GM12872 (cell line): ENCODE results near the gene SERPINH1.

Experiments
- CTCF ChIP-seq: IDR thresholded peaks from 3 replicates; pipeline ENCODE4 v1.5.1; 2011; ENCODE audit warnings: low read depth, mild to moderate bottlenecking, low read length, moderate library complexity; ENCODE audit not compliant: insufficient read depth

The SERPINH1 gene

GRCh38 chr11:75527130-75527529, 34.9 kb upstream of the SERPINH1 start:
- no peak for TF ChIP-seq CTCF

GRCh38 chr11:75527938-75528735, 33.9 kb upstream of the SERPINH1 start:
- TF ChIP-seq CTCF, result no peak

GRCh38 chr11:75530577-75530976, 31.5 kb upstream of the SERPINH1 start:
- no peak for TF ChIP-seq CTCF

- TF ChIP-seq CTCF, result no peak
Measured at GRCh38 chr11:75531325-75531724, 30.7 kb upstream of the SERPINH1 start.

- peak; percentile 77 for TF ChIP-seq CTCF
Measured at GRCh38 chr11:75532200-75533048, 29.6 kb upstream of the SERPINH1 start.

- TF ChIP-seq CTCF, result no peak
Measured at GRCh38 chr11:75533896-75534258, 28.2 kb upstream of the SERPINH1 start.

GRCh38 chr11:75534259-75535069, 27.6 kb upstream of the SERPINH1 start:
- TF ChIP-seq CTCF, result no peak
